ENCODE data around the gene B4GALT4.

B4GALT4 gene

DNA sequence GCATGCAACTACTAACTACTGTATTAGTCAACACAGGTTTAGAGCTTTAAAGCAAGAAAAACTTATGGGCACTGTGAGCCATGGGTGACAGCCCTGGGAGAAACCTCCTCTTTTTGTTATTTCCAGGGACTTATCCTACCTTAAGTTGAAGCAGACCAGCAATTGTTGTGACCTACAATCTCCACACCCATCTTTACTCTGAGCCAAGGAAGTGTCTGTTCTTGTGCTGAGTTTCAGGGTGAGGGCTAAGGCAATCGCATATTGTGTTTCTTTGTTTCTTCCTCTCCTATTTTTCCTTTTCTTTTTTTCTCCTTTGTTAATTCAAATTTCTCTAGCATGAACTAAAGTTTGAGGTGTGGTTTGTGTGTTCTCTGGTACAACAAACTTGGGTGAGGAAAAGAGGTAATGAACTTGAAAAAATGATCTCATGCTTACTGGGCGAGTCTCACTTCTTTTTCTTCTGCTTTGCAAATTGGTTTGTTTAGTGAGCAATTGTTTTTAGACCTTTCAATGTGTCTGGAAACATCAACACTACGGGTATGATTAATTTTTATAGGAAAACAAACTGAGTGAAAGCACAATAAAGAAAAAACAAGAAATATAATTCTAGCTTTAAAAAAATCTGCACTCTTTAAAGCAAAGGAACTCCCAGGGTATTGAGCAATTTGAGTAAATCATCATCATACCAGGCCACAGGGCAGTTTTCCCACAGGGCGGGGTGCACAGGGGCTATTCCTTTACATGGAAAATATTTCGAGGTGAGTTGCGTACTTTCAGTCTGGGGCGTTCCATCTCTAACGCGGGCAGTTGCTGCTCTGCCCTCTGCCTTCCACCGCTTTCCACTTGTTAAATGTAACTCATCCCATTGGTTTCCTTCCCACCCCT, 64.6 kb downstream of the B4GALT4 start:
- TF ChIP-seq, protein P1, sequence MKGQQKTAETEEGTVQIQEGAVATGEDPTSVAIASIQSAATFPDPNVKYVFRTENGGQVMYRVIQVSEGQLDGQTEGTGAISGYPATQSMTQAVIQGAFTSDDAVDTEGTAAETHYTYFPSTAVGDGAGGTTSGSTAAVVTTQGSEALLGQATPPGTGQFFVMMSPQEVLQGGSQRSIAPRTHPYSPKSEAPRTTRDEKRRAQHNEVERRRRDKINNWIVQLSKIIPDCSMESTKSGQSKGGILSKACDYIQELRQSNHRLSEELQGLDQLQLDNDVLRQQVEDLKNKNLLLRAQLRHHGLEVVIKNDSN (IDR thresholded peaks at IDR 0.05), result no peak
- no peak for TF ChIP-seq RAD21 (IDR thresholded peaks at IDR 0.05; ENCODE audit: low read depth)

DNA sequence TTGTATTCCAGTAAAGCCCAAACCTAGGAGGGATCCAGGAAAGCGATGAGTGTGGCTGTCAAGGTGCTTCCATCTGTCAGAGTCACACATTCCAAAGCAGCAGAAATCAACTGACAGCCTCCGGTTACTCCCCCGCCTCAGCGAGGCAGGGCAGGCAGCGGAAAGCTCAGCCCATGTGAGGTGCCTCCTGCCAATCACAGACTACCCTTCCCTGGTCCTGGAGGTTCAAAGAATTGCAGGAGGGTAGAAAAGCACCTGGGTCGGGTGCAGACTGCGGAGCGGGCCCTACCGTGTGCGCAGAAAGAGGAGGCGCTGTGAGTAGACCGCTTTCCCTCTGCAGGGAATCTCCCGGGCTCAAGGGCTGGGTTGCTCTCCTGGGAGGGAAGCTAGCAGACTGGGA, 67.4 kb downstream of the B4GALT4 start, which contains the start of gene UPK1B:
TSS of gene UPK1B (plus strand) at position 274 of the 400 bp plus-strand sequence. CDS start 13,144 bp downstream, outside the sequence.
- no peak for TF ChIP-seq RAD21 (IDR thresholded peaks at IDR 0.05; ENCODE audit: low read depth)
- no peak for TF ChIP-seq CEBPB (IDR thresholded peaks at IDR 0.05)
- no peak for TF ChIP-seq EGR1 (IDR thresholded peaks at IDR 0.05)
- TF ChIP-seq YY1 (IDR thresholded peaks at IDR 0.05; ENCODE audit: low read depth), result no peak
- TF ChIP-seq, protein P2, sequence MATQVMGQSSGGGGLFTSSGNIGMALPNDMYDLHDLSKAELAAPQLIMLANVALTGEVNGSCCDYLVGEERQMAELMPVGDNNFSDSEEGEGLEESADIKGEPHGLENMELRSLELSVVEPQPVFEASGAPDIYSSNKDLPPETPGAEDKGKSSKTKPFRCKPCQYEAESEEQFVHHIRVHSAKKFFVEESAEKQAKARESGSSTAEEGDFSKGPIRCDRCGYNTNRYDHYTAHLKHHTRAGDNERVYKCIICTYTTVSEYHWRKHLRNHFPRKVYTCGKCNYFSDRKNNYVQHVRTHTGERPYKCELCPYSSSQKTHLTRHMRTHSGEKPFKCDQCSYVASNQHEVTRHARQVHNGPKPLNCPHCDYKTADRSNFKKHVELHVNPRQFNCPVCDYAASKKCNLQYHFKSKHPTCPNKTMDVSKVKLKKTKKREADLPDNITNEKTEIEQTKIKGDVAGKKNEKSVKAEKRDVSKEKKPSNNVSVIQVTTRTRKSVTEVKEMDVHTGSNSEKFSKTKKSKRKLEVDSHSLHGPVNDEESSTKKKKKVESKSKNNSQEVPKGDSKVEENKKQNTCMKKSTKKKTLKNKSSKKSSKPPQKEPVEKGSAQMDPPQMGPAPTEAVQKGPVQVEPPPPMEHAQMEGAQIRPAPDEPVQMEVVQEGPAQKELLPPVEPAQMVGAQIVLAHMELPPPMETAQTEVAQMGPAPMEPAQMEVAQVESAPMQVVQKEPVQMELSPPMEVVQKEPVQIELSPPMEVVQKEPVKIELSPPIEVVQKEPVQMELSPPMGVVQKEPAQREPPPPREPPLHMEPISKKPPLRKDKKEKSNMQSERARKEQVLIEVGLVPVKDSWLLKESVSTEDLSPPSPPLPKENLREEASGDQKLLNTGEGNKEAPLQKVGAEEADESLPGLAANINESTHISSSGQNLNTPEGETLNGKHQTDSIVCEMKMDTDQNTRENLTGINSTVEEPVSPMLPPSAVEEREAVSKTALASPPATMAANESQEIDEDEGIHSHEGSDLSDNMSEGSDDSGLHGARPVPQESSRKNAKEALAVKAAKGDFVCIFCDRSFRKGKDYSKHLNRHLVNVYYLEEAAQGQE (IDR thresholded peaks at IDR 0.05; ENCODE audit: low read depth), result no peak
- TF ChIP-seq TAF1 (IDR thresholded peaks at IDR 0.05; ENCODE audit: low read depth), result no peak
- TF ChIP-seq TCF12 (IDR thresholded peaks at IDR 0.05; ENCODE audit: low read depth), result no peak
- TF ChIP-seq, protein P1 (IDR thresholded peaks at IDR 0.05), result no peak
- TF ChIP-seq TEAD4 (IDR thresholded peaks at IDR 0.05), result no peak
- no peak for TF ChIP-seq EP300 (IDR thresholded peaks at IDR 0.05; ENCODE audit: borderline replicate concordance)

DNA sequence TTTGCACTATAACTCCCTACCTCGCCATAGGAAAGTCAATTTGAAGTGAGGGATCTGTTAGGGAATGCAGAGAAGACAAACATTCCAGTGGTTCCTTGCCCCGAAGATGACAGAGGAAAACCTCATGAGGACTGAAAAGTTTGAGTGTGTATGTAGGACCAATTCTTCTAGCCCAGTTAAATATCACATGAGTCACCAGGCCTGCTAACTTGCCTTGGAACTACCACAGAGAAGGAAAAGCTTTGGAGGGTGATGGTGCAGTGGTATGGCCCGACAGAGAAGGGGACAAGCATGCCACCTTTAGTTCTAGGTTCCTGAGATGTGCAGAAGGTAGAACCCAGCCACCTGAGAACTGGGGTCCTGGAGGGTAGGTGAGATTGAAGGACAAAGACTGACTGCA, 69.9 kb downstream of the B4GALT4 start:
- TF ChIP-seq NFIC (IDR thresholded peaks at IDR 0.05), result no peak
- TF ChIP-seq TAF1 (IDR thresholded peaks at IDR 0.05; ENCODE audit: low read depth), result no peak
- TF ChIP-seq, protein P2 (IDR thresholded peaks at IDR 0.05; ENCODE audit: low read depth), result no peak
- TF ChIP-seq EP300 (IDR thresholded peaks at IDR 0.05; ENCODE audit: borderline replicate concordance), result no peak

Measured in Ishikawa (cell line).